Endometrial microvascular endothelial cells (primary cell): ENCODE measurements around the gene KRT72. TPM values are rescaled to one million over a fixed set of nuclear protein-coding genes. Genes with fewer than 3 reads are reported as not detected.
"Not testable (repeated sequence)": the region's sequence is repeated elsewhere in the genome, so short reads cannot be mapped to it uniquely, and the experiment has no call there.

ENCODE experiments used
- in situ Hi-C: cut with HindIII; loops from 2 replicates; pipeline ENCODE4 v1.10.0; 2017; ENCODE audit warnings: low sequenced_read_pairs, low pct_unique_long_range_greater_than_20kb; ENCODE audit errors: inconsistent ontology term
- total RNA-seq: library from RNA; depleted of rRNA; stranded (reverse); fragments of >200 nt; gene quantifications from one replicate; pipeline ENCODE4 v1.2.3, GENCODE V29; 2015; ENCODE audit errors: inconsistent ontology term

Gene KRT72
- total RNA-seq, 1 donor from 2014 or later: not detected

- in situ Hi-C loops: no loop called here
These were observed 9.8 kb upstream of the KRT72 start for GRCh38 chr12:52611080-52611468.

DNA sequence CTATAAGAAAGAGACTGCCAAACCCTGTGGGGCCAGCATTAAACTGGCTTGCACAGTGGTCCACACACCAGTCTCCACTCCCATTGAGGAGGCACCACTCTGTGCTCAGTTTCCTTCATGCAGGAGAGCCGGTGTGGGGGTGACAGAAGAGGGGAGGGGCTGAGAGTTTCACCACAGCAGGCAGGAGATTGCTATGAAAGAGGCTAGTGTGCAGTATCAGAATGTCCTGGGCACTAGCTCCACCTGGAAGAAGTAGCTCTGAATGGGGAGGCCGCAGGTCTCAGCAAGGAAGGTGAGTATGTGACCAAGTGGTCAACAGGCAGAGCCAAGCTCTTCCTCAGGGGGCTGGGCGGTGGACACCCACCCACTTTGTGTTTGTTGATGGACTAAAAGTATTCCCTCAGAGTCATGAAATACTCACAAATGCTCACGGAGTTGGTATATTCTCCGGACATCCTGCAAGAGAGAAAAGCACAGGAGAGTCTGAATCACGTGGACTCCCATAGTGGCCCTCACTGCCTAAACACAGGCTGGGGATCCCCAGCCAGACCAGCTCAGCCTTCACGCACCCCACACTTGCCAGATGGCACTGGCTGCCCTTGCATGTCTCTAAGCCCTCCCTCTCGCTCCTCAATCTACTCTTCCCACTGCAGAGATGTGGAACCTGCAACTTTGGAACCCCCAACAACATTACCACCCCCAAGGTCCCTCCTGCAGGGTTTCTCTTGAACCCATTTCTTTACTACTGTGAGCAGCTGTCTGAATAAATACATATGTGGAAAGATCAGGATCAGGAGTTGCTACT, 7.8 kb upstream of the KRT72 start:
- in situ Hi-C loops: no loop called here

- in situ Hi-C loops: no loop called here
These were observed 6.9 kb upstream of the KRT72 start for GRCh38 chr12:52608161-52608560.

- in situ Hi-C loops: no loop called here
These were observed 6.1 kb upstream of the KRT72 start for GRCh38 chr12:52607314-52607713.

GRCh38 chr12:52606581-52607218, 5.4 kb upstream of the KRT72 start:
- in situ Hi-C loops: no loop called here

DNA sequence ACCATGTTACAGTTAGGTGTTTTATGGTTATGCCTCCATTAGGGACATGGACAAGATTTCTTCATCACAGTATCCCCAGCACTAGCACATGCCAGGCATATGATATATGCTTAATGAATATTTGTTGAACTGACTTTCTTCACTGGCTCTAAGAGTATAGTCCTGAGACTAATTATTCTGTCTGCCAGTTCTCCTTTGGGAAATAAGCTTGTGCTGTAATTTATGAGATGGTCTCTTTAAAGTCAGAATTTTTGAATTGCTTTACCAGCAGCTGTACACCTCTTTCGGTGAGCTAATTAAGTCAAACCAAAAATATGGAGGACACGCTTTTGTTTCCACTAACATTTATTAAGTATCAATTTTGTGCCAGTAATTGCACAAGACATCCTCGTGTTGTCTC, 4.8 kb upstream of the KRT72 start:
- in situ Hi-C loops: no loop called here

DNA sequence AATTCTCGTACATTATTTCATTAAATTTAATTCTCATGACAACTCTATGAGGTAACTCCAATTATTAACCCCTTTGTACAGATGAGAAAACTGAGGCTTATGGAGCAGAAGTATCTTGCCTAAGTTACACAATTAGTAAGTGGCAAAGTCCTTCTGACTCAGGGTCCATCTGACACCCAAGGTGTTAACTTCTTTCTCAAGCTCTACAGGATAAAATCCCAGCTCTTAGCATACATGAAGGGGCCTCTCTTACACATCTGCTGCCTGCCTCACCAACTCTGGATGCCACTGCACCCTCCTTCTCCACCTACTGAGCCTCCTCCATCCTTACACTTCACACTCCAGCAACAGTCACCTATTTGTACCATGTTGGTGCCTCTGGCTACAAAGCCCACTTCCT, 4.3 kb upstream of the KRT72 start:
- in situ Hi-C loops: no loop called here

DNA sequence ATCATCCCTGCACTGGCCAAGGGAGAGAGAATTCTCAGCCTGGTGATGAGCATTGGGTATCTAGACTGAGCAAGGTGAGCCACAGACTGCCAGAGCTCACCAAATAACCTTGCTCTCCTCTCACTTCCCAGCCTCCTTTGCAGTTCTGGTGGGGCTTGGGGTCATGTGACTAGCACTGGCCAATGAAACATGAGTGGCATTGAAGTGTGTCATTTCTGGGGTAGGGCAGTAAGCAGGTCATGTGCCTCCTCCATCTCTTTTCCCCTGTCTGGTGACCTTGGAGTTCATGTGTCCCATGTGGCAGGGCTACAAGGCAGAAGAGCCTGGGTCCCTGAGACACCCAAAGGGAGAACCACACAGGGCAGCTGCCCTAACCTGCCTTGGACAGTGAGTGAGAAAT, 3.6 kb upstream of the KRT72 start:
- in situ Hi-C loops: no loop called here

- in situ Hi-C loops: no loop called here
These were observed 2.1 kb upstream of the KRT72 start for GRCh38 chr12:52603314-52603713.

DNA sequence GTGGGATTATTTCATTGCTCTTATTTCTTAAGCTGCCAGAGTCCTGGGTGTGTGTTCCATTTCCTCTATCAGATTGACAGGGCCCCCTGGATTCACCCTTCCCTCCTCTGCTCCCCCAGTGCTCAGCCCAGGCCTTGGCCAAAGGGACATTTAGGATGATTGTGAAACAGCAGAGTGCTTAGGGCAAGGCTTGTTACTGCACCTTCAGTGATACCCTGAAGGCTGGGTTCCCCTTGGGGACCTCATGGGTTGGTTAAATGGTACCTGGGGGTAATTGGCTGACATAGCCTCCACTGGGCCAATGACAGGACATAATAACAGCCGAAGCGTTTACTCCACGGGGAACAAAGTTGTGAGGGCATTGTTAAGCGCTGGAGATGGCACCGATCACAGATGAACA, 1.3 kb upstream of the KRT72 start:
- in situ Hi-C loops: no loop called here

DNA sequence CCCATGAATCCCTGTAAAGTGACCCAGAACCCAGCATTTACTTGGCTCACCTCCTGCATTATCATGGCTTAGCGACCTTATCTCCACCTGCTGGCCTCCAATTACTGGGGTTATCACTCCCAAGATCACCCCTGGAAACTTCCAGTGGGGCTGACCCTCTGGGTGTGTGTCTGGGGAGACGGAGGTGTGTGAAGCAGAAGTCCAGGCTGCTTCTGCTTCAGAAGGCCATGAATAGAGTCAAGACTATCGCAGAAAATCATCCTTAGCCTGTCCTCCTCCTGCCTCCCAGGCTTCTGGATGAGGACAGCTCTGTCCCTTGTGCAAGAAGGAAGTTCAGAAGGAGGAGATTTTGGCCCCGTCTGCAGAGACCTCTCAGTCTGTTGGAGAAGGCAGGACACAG, 408 bp upstream of the KRT72 start:
- in situ Hi-C loops: no loop called here

- in situ Hi-C loops: no loop called here
These were observed 788 bp downstream of the KRT72 start for GRCh38 chr12:52600475-52600874.

- in situ Hi-C loops: no loop called here
These were observed 1.2 kb downstream of the KRT72 start for GRCh38 chr12:52600071-52600470.

- in situ Hi-C loops: no loop called here
These were observed 2.3 kb downstream of the KRT72 start for GRCh38 chr12:52598966-52599365.

GRCh38 chr12:52594237-52594636, 7.0 kb downstream of the KRT72 start:
- in situ Hi-C loops: not testable (repeated sequence)

- in situ Hi-C loops: no loop called here
These were observed 9.7 kb downstream of the KRT72 start for GRCh38 chr12:52591521-52591920.

GRCh38 chr12:52590021-52590420, 11.2 kb downstream of the KRT72 start:
- in situ Hi-C loops: no loop called here

- in situ Hi-C loops: no loop called here
These were observed 13.7 kb downstream of the KRT72 start for GRCh38 chr12:52587563-52587962.

- in situ Hi-C loops: no loop called here
These were observed 15.3 kb downstream of the KRT72 start for GRCh38 chr12:52585946-52586345.

GRCh38 chr12:52585066-52585465, 16.2 kb downstream of the KRT72 start:
- in situ Hi-C loops: no loop called here
